ENCODE data around the gene GINS2. TPM values are rescaled to one million over a fixed set of nuclear protein-coding genes. Genes with fewer than 3 reads are reported as not detected.

GINS2 gene
- total RNA-seq, 1 experiment from 2014 or later: 11.3 TPM

DNA sequence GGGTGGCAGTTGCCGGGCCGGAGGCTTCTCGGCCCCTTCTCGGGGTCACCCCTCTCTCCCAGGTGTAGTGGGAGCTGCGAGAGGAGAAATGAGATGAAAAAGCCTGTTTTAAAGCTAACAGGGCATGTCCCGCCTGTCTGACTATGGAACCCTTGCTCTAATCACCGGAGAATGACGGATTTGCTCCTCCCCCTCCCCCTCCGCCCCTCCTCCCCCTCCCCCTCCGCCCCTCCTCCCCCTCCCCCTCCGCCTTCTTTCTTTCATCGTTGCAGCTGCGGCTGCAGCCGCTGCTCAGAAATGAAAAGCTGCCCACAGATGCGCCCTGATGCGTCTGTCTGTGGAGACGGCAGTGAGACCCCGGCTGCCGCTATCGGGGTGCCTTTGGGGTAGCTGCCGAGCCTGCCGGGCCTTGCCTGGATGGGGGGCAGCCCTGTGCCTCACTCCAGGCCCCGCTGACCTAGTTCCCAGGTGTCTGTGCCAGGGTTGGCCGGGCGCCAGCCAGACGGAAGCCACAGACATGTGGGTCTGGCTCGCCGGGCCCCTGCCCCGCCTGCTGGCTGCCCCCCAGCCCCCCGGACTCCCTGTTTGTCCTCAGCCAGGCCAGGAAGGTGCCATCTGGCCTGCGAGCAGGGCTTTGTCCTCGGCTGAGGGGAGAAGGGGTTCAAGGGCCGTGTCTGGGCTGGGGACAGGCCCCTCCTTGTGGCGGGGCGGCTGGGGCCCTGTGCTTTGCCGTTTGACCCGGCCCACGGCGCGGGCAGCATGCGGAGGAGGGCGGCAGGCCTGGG, 37.7 kb downstream of the GINS2 start:
- H3K36me3 Mint-ChIP-seq (ENCODE audit: insufficient read depth, unreplicated experiment): peaks cover 53% of the 10 kb centered on the region
- no peak overlapping the region for H3K27ac Mint-ChIP-seq (ENCODE audit: low read depth, unreplicated experiment)
- no peak for DNase-seq (ENCODE audit: unreplicated experiment)
- TF ChIP-seq, protein P1, sequence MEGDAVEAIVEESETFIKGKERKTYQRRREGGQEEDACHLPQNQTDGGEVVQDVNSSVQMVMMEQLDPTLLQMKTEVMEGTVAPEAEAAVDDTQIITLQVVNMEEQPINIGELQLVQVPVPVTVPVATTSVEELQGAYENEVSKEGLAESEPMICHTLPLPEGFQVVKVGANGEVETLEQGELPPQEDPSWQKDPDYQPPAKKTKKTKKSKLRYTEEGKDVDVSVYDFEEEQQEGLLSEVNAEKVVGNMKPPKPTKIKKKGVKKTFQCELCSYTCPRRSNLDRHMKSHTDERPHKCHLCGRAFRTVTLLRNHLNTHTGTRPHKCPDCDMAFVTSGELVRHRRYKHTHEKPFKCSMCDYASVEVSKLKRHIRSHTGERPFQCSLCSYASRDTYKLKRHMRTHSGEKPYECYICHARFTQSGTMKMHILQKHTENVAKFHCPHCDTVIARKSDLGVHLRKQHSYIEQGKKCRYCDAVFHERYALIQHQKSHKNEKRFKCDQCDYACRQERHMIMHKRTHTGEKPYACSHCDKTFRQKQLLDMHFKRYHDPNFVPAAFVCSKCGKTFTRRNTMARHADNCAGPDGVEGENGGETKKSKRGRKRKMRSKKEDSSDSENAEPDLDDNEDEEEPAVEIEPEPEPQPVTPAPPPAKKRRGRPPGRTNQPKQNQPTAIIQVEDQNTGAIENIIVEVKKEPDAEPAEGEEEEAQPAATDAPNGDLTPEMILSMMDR (IDR thresholded peaks at IDR 0.05; ENCODE audit: unreplicated experiment): no peak
- POLR2A ChIA-PET: no interaction called here
- intact Hi-C loops (cut with micrococcal nuclease): no loop called here
- no peaks in the 10 kb centered on the region for H3K4me1 Mint-ChIP-seq (ENCODE audit: insufficient read depth, unreplicated experiment)
- no TSS peak for BruUV-seq (replicated peaks)
- no peaks in the 10 kb centered on the region for H3K27me3 Mint-ChIP-seq (ENCODE audit: insufficient read depth, unreplicated experiment)
- no peak overlapping the region for H3K4me3 Mint-ChIP-seq (ENCODE audit: unreplicated experiment)
- CTCF ChIA-PET: interaction anchor here (1.0 to 1.6 kb wide), 3 partner anchors 8 to 375 kb away, joined by 3 to 9 read pairs (median 3); no protein-coding TSS in a partner anchor
- H3K9me3 Mint-ChIP-seq (ENCODE audit: unreplicated experiment): no peaks in the 10 kb centered on the region

DNA sequence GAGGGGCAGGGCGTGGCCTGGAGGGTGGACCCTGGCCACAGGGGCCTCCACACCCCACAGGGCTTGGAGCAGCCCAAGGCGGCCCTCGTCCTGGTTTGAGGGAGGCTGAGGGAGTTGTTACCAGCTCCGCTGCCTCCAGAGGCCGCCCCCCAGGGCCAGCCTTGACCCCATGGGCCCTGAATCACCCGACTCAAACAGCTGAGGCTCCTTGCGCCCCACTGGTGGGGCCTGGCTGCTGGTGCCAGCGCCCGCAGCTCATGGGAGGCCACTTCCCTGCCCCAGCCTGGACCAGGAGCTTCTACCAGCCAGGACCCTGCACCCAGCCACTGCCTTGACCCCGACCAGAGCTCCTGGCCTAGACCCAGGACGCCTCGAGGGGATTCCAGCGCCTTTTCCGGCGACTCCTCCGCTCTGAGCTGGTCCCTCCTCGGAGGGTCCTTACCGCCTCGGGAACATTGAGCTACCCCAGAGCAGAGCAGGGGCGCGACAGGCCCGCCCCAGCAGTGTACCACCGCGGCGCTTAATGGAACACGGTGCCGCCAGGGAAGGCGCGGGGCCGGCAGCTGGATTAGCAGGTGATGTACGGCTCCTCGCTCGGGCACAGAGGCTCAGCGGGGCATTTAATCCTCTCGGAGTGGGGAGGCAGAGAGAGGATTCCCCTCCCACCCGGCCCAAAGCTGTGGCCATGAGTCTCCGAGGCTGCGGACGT, 38.5 kb downstream of the GINS2 start:
- Mint-ChIP-seq H3K27ac (ENCODE audit: low read depth, unreplicated experiment) (no peak overlapping the region), H3K27me3 (ENCODE audit: insufficient read depth, unreplicated experiment) (no peaks in the 10 kb centered on the region), H3K36me3 (ENCODE audit: insufficient read depth, unreplicated experiment) (peaks cover 47% of the 10 kb centered on the region), H3K9me3 (ENCODE audit: unreplicated experiment) (no peaks in the 10 kb centered on the region), H3K4me1 (ENCODE audit: insufficient read depth, unreplicated experiment) (no peaks in the 10 kb centered on the region), H3K4me3 (ENCODE audit: unreplicated experiment) (no peak overlapping the region)
- intact Hi-C loops (cut with micrococcal nuclease): no loop called here
- POLR2A ChIA-PET: no interaction called here
- TF ChIP-seq, protein P1 (IDR thresholded peaks at IDR 0.05; ENCODE audit: unreplicated experiment): no peak
- CTCF ChIA-PET: interaction anchor here (0.5 to 1.6 kb wide), 3 partner anchors 9 to 383 kb away, joined by 3 to 9 read pairs (median 3); no protein-coding TSS in a partner anchor
- DNase-seq (ENCODE audit: unreplicated experiment): no peak
- no TSS peak for BruUV-seq (replicated peaks)

DNA sequence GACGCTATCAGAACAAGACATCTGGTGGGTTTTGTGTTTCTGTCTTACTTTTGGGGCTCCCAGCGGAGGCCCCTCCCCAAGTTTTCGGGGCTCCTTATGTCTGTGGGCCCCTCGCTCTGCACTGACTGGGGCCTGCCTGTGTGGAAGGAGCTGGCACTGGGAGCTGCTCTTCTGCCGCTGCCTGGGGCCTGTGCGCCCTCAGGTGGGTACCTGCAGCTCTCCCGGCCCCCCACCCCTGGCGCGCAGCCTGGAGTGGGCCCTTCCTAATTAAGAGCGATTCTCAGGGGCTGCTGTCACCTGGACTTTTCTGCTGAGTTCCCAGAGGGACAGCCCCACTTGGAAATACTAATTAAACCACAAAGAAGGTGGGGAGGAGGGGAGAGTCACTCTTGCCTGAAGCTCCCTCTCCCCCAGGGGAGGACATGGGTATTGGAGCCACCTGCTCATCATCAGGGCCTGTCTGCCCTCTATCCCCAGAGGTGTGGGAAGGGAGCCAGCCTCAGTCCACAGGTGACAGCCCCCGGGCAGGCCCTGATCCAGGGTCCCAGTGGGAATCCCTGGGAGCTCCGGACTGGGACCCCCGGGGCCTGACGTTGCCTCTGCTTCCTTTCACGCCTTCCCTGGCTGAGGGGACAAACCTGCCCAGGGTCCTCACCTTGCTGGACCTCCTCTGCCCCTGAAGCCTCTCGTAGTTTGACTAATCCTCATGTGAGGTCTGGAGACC, 39.2 kb downstream of the GINS2 start:
- Mint-ChIP-seq H3K27ac (ENCODE audit: low read depth, unreplicated experiment) (no peak overlapping the region), H3K9me3 (ENCODE audit: unreplicated experiment) (no peaks in the 10 kb centered on the region), H3K4me1 (ENCODE audit: insufficient read depth, unreplicated experiment) (no peaks in the 10 kb centered on the region), H3K27me3 (ENCODE audit: insufficient read depth, unreplicated experiment) (no peaks in the 10 kb centered on the region), H3K36me3 (ENCODE audit: insufficient read depth, unreplicated experiment) (peaks cover 47% of the 10 kb centered on the region), H3K4me3 (ENCODE audit: unreplicated experiment) (no peak overlapping the region)
- POLR2A ChIA-PET: no interaction called here
- no TSS peak for BruUV-seq (replicated peaks)
- CTCF ChIA-PET: interaction anchor here (1.0 to 1.6 kb wide), 3 partner anchors 9 to 230 kb away, joined by 3 to 9 read pairs (median 8); no protein-coding TSS in a partner anchor
- intact Hi-C loops (cut with micrococcal nuclease): no loop called here
- TF ChIP-seq, protein P1 (IDR thresholded peaks at IDR 0.05; ENCODE audit: unreplicated experiment): no peak
- no peak for DNase-seq (ENCODE audit: unreplicated experiment)

DNA sequence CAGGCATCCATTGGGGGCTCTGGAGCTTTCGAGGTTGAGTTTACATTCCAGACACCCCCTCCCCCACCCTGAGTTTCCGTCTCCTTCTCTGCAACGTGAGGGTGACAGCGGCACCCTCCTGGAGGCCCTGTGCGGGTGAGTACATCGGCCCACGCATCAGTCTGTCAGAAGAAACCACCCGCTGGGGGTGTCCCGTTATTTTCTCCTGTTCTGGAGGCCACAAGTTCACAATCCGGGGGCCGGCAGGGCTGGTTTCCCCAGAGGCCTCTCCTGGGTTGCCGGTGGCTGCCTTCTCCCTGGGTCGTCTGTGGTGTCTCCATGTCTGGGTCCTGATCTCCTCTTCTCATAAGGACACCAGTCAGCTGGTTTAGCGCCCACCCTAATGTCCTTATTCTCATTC, 39.9 kb downstream of the GINS2 start:
- ChIA-PET CTCF (interaction anchor here (1.5 kb wide), 1 partner anchor 10 kb away, joined by 8 read pairs; no protein-coding TSS in a partner anchor), POLR2A (no interaction called here)
- TF ChIP-seq, protein P1 (IDR thresholded peaks at IDR 0.05; ENCODE audit: unreplicated experiment): no peak
- Mint-ChIP-seq H3K9me3 (ENCODE audit: unreplicated experiment) (no peaks in the 10 kb centered on the region), H3K27me3 (ENCODE audit: insufficient read depth, unreplicated experiment) (no peaks in the 10 kb centered on the region), H3K27ac (ENCODE audit: low read depth, unreplicated experiment) (no peak overlapping the region), H3K4me1 (ENCODE audit: insufficient read depth, unreplicated experiment) (no peaks in the 10 kb centered on the region), H3K4me3 (ENCODE audit: unreplicated experiment) (no peak overlapping the region), H3K36me3 (ENCODE audit: insufficient read depth, unreplicated experiment) (peaks cover 51% of the 10 kb centered on the region)
- intact Hi-C loops (cut with micrococcal nuclease): no loop called here
- no peak for DNase-seq (ENCODE audit: unreplicated experiment)
- no TSS peak for BruUV-seq (replicated peaks)
